MCF 10A (cell line): ENCODE data around the gene GOLGA8H. TPM values are rescaled to one million over a fixed set of nuclear protein-coding genes. Genes with fewer than 3 reads are reported as not detected.
"Not testable (repeated sequence)": the region's sequence is repeated elsewhere in the genome, so short reads cannot be mapped to it uniquely, and the experiment has no call there.

Experiments
- Bru-seq: library from RNA; stranded (reverse); fragments of 400-500 nt; gene quantifications from one replicate; lab custom pipeline; 2021; lab: Mats Ljungman, UMichigan
- BruChase-seq, 2 experiments: library from RNA; stranded (reverse); fragments of 400-500 nt; gene quantifications; one replicate each; lab custom pipeline; 2021; lab: Mats Ljungman, UMichigan
- BruUV-seq: library from RNA; stranded (reverse); fragments of 400-500 nt; replicated peaks from 2 replicates; lab custom pipeline; 2021; lab: Mats Ljungman, UMichigan
- CTCF ChIA-PET: fragments of 300-600 bp; sonication (Branson Sonifier 250); formaldehyde crosslinking; extraction: SDS; loops from one replicate; lab custom pipeline; 2021; ENCODE audit warnings: antibody characterized with exemption, inconsistent platforms; lab: Yijun Ruan, JAX
- POLR2A ChIA-PET: fragments of 300-600, 350-650 bp; sonication (Branson Sonifier 250); formaldehyde crosslinking; extraction: SDS; loops from one replicate; lab custom pipeline; 2020; ENCODE audit warnings: antibody characterized with exemption, inconsistent platforms; lab: Yijun Ruan, JAX
- DNase-seq: peaks from one replicate; pipeline ENCODE4 v3.0.0-alpha.2; 2018; ENCODE audit not compliant: unreplicated experiment
- H3K27ac Mint-ChIP-seq: one replicate; pipeline ENCODE4 v1.8.0; 2022; ENCODE audit warnings: mild to moderate bottlenecking, low read depth, mixed read lengths; ENCODE audit not compliant: unreplicated experiment
- H3K27me3 Mint-ChIP-seq: one replicate; pipeline ENCODE4 v1.8.0; 2022; ENCODE audit warnings: mixed read lengths; ENCODE audit not compliant: insufficient read depth, unreplicated experiment
- H3K36me3 Mint-ChIP-seq: one replicate; pipeline ENCODE4 v1.8.0; 2022; ENCODE audit warnings: mild to moderate bottlenecking, moderate library complexity, mixed read lengths; ENCODE audit not compliant: insufficient read depth, unreplicated experiment
- H3K4me1 Mint-ChIP-seq: one replicate; pipeline ENCODE4 v1.8.0; 2022; ENCODE audit warnings: mixed read lengths; ENCODE audit not compliant: insufficient read depth, unreplicated experiment
- H3K4me3 Mint-ChIP-seq: one replicate; pipeline ENCODE4 v1.8.0; 2022; ENCODE audit warnings: mild to moderate bottlenecking, moderate library complexity, mixed read lengths; ENCODE audit not compliant: unreplicated experiment
- H3K9me3 Mint-ChIP-seq: one replicate; pipeline ENCODE4 v1.8.0; 2022; ENCODE audit warnings: mixed read lengths; ENCODE audit not compliant: unreplicated experiment
- intact Hi-C: fragments of 100-400 bp; cut with micrococcal nuclease; formaldehyde crosslinking; loops from 2 replicates; pipeline ENCODE4 v1.14.1; 2022
- long read RNA-seq: library from polyadenylated mRNA; stranded (forward); transcript quantifications from one replicate; pipeline ENCODE4 v2.0.0, GENCODE V29; 2022
- total RNA-seq: library from RNA; stranded (reverse); gene quantifications from 2 replicates; pipeline ENCODE4 v1.2.3, GENCODE V29; 2022
- TF ChIP-seq, protein P1 (sequence below): fragments of 200-600 bp; IDR thresholded peaks from one replicate; pipeline ENCODE4 v1.8.0; 2022; ENCODE audit warnings: antibody characterized with exemption, mild to moderate bottlenecking; ENCODE audit not compliant: unreplicated experiment

The GOLGA8H gene
- total RNA-seq: 0.70 and 0.71 TPM in 2 replicates
- Bru-seq, nascent RNA: percentile 33 among the genes with signal in this experiment
- percentile 37 among the genes with signal in this experiment for BruChase-seq, experiment 1, labeled RNA remaining after a 6-hour chase
- percentile 40 among the genes with signal in this experiment for BruChase-seq, experiment 2, labeled RNA remaining after a 2-hour chase
- long read RNA-seq: 0 reads

DNA sequence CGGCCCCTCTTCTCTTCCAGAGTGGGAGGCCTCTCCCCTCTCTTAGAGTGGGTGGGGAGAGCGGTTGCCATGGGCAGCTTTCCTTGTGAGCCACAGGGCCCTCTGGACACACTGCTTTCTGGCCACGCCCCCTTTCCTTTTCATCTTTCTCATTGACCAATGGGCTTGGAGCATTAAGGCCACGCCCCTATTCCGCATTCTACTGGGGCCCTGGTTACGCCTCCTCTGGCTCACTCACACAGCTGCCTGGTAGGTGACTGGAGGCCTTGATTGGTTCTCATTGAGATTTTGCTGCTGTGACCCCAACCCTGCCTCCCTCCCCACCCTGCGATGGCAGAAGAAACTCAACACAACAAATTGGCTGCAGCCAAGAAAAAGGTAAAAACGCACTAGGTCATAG lies at the start of gene GOLGA8H:
GOLGA8H (plus strand) TSS at position 233 of the 400 bp plus-strand sequence; CDS start at position 331, 98 bp downstream.
- H3K4me3 Mint-ChIP-seq, H3K4me1 Mint-ChIP-seq, H3K27me3 Mint-ChIP-seq, intact Hi-C loops, CTCF ChIA-PET, POLR2A ChIA-PET, DNase-seq, BruUV-seq, H3K27ac Mint-ChIP-seq, H3K9me3 Mint-ChIP-seq, H3K36me3 Mint-ChIP-seq: not testable (repeated sequence)

- CTCF ChIA-PET, BruUV-seq, H3K27me3 Mint-ChIP-seq, H3K27ac Mint-ChIP-seq, H3K36me3 Mint-ChIP-seq, H3K9me3 Mint-ChIP-seq, H3K4me1 Mint-ChIP-seq, DNase-seq, intact Hi-C loops, POLR2A ChIA-PET, H3K4me3 Mint-ChIP-seq: not testable (repeated sequence)
- TF ChIP-seq, protein P1, sequence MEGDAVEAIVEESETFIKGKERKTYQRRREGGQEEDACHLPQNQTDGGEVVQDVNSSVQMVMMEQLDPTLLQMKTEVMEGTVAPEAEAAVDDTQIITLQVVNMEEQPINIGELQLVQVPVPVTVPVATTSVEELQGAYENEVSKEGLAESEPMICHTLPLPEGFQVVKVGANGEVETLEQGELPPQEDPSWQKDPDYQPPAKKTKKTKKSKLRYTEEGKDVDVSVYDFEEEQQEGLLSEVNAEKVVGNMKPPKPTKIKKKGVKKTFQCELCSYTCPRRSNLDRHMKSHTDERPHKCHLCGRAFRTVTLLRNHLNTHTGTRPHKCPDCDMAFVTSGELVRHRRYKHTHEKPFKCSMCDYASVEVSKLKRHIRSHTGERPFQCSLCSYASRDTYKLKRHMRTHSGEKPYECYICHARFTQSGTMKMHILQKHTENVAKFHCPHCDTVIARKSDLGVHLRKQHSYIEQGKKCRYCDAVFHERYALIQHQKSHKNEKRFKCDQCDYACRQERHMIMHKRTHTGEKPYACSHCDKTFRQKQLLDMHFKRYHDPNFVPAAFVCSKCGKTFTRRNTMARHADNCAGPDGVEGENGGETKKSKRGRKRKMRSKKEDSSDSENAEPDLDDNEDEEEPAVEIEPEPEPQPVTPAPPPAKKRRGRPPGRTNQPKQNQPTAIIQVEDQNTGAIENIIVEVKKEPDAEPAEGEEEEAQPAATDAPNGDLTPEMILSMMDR: peak; percentile 25
These were observed 36.9 kb upstream of the GOLGA8H start for GRCh38 chr15:30566949-30567348.

- H3K27me3 Mint-ChIP-seq, H3K4me1 Mint-ChIP-seq, H3K4me3 Mint-ChIP-seq, CTCF ChIA-PET, H3K36me3 Mint-ChIP-seq, H3K9me3 Mint-ChIP-seq, H3K27ac Mint-ChIP-seq, intact Hi-C loops, DNase-seq, POLR2A ChIA-PET: not testable (repeated sequence)
- TSS peak; percentile 72 for BruUV-seq
These were observed 30.8 kb upstream of the GOLGA8H start for GRCh38 chr15:30573012-30573491.

DNA sequence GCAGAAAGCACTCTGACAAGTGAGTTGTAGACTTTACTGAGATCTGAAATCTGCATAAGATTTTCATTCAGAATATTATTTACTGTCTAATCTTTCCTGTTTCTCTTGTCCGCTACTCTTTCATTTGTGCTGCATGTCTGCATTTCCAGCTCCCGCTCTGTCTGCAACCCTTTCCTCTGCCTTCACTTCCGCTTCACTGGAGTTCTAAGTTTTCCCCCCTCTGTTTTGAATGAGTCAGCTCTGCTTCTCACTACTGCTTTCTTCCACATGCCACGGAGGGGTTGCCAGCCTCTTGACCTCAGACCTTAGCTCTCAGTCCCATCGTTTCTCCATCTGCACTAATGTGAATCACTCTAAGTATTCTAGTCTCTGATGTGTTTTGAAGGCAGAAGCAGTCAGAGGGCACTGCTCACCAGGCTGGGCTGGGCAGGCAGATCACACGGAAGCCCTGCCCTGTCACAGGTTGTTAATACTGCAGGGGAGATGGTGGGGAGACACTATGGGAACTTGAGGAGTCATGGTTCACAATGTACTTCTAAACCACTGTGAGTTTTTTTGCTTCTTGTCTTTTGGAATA lies 24.3 kb upstream of the GOLGA8H start:
- intact Hi-C loops, H3K9me3 Mint-ChIP-seq, DNase-seq, H3K36me3 Mint-ChIP-seq, H3K4me1 Mint-ChIP-seq, POLR2A ChIA-PET, H3K27me3 Mint-ChIP-seq, CTCF ChIA-PET, BruUV-seq, H3K27ac Mint-ChIP-seq, H3K4me3 Mint-ChIP-seq: not testable (repeated sequence)

- BruUV-seq, H3K36me3 Mint-ChIP-seq, H3K9me3 Mint-ChIP-seq, H3K27ac Mint-ChIP-seq, H3K4me1 Mint-ChIP-seq, POLR2A ChIA-PET, DNase-seq, CTCF ChIA-PET, H3K27me3 Mint-ChIP-seq, H3K4me3 Mint-ChIP-seq, intact Hi-C loops: not testable (repeated sequence)
These were observed 23.1 kb upstream of the GOLGA8H start for GRCh38 chr15:30580716-30581115.

DNA sequence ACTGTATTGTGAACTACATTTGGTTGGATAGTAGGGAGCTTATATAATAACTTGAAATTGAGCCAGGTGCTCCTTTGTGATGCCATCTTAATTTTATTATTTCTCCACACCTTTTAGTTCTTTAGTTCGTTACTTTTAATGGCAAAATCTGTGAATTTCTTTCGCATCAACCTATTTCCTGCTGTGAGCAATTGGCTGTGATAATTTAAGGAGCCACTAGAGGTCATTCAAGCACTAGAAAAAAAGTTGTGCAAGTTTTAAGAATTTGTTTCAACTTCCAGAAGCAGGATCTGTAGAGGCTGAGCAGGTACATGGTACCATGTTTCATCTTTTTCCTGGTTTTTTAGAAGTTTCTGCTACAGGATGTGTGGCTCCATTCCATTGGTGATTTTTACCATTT lies 4.9 kb upstream of the GOLGA8H start:
- TF ChIP-seq, protein P1: peak; percentile 29
- POLR2A ChIA-PET, H3K27ac Mint-ChIP-seq, H3K27me3 Mint-ChIP-seq, H3K4me1 Mint-ChIP-seq, H3K36me3 Mint-ChIP-seq, H3K4me3 Mint-ChIP-seq, BruUV-seq, intact Hi-C loops, DNase-seq, H3K9me3 Mint-ChIP-seq: not testable (repeated sequence)
- CTCF ChIA-PET: interaction anchor here (0.7 kb wide), 1 partner anchor 352 kb away, joined by 3 read pairs; no protein-coding TSS in a partner anchor

GRCh38 chr15:30612271-30612670 lies 8.4 kb downstream of the GOLGA8H start:
- H3K27ac Mint-ChIP-seq, CTCF ChIA-PET, POLR2A ChIA-PET, H3K9me3 Mint-ChIP-seq, H3K27me3 Mint-ChIP-seq, intact Hi-C loops, H3K4me1 Mint-ChIP-seq, H3K36me3 Mint-ChIP-seq, H3K4me3 Mint-ChIP-seq, BruUV-seq, DNase-seq: not testable (repeated sequence)
